MM.1S (cell line): Measurements from ENCODE around the gene COMMD10.

Source experiments
- DNase-seq: peaks from one replicate; pipeline ENCODE4 v3.0.0-alpha.2; 2015
- H2AFZ ChIP-seq: fragments of 300-600 bp; sonication (generic); 2 replicates; pipeline ENCODE4 v1.6.0; 2016; ENCODE audit warnings: antibody characterized with exemption, low read length
- H3F3A ChIP-seq: fragments of 300-600 bp; sonication (generic); 2 replicates; pipeline ENCODE4 v1.6.1; 2016; ENCODE audit warnings: mild to moderate bottlenecking, antibody characterized with exemption, low read length, moderate library complexity, mixed read lengths; ENCODE audit not compliant: insufficient read depth
- H3K27ac ChIP-seq: fragments of 300-600 bp; sonication (generic); 2 replicates; pipeline ENCODE4 v1.5.1; 2016; ENCODE audit warnings: mild to moderate bottlenecking, low read length
- H3K27me3 ChIP-seq: fragments of 300-600 bp; sonication (generic); replicated peaks from 2 replicates; pipeline ENCODE4 v1.6.0; 2016; ENCODE audit warnings: low read length; ENCODE audit not compliant: insufficient read depth
- H3K36me3 ChIP-seq: fragments of 300-600 bp; sonication (generic); replicated peaks from 2 replicates; pipeline ENCODE4 v1.6.1; 2016; ENCODE audit warnings: mild to moderate bottlenecking, low read length, mixed read lengths; ENCODE audit not compliant: insufficient read depth
- H3K4me1 ChIP-seq: fragments of 300-600 bp; sonication (generic); 2 replicates; pipeline ENCODE4 v1.6.1; 2016; ENCODE audit warnings: low read length, mixed read lengths
- H3K4me2 ChIP-seq: fragments of 300-600 bp; sonication (generic); 2 replicates; pipeline ENCODE4 v1.6.0; 2016; ENCODE audit warnings: low read depth, low read length
- H3K4me3 ChIP-seq: fragments of 300-600 bp; sonication (generic); 2 replicates; pipeline ENCODE4 v1.5.1; 2016; ENCODE audit warnings: low read length, mixed read lengths
- H3K79me2 ChIP-seq: fragments of 300-600 bp; sonication (generic); 2 replicates; pipeline ENCODE4 v1.6.1; 2016; ENCODE audit warnings: mixed run types, low read length, mixed read lengths
- H3K9ac ChIP-seq: fragments of 300-600 bp; sonication (generic); 2 replicates; pipeline ENCODE4 v1.6.1; 2016; ENCODE audit warnings: low read length, mixed read lengths
- H3K9me2 ChIP-seq: fragments of 300-600 bp; sonication (generic); replicated peaks from 2 replicates; pipeline ENCODE4 v1.6.1; 2016; ENCODE audit warnings: mild to moderate bottlenecking, low read length, mixed read lengths; ENCODE audit not compliant: insufficient read depth
- H3K9me3 ChIP-seq: fragments of 300-600 bp; sonication (generic); replicated peaks from 2 replicates; pipeline ENCODE4 v1.6.1; 2016; ENCODE audit warnings: mild to moderate bottlenecking, low read length, mixed read lengths; ENCODE audit not compliant: insufficient read depth
- H4K20me1 ChIP-seq: fragments of 300-600 bp; sonication (generic); 2 replicates; pipeline ENCODE4 v1.6.1; 2016; ENCODE audit warnings: mild to moderate bottlenecking, low read length, moderate library complexity, mixed read lengths; ENCODE audit not compliant: insufficient read depth
- CTCF ChIP-seq: fragments of 300-600 bp; sonication (generic); IDR thresholded peaks from 2 replicates; pipeline ENCODE4 v1.5.1; 2016; ENCODE audit warnings: antibody characterized with exemption, low read length, mixed read lengths
- EZH2 ChIP-seq: fragments of 300-600 bp; sonication (generic); optimal IDR thresholded peaks from 2 replicates; pipeline ENCODE3; 2017; ENCODE audit warnings: low read depth, mild to moderate bottlenecking, antibody characterized with exemption, low read length, mixed read lengths
- EZH2phosphoT487 ChIP-seq: fragments of 300-600 bp; sonication (generic); IDR thresholded peaks from 2 replicates; pipeline ENCODE4 v1.6.1; 2018; ENCODE audit warnings: antibody characterized with exemption, low read length

The COMMD10 gene

DNA sequence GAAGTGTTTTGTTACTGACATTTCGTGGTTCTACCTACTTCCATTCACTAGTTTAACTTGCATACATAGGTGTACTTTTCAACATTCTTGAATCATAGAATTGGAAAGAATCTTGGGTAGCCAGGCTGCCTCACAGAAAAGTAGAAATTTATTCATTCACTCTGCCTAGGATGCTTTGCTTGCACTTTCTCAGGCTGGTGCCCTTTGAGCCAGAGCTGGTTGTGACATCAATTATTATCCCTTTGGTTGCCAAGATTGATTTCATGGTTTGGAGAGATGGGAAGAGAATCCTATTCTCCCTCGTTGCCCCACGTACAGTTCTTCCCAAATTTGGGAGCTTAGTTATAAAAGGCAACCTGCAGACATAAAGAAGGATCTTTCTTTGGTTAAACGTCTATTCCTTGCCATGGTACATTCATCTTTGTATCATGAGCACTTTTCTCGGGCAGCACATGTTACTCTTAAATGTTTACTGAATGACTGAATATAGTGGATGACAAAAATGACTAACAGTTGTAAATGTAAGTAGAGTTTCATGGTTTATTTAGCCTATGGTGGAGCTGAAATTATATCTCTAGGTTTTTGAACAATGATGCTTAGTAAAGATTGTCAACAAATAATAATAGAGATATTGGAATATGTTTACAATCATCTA lies 195.5 kb downstream of the COMMD10 start:
- H3K9ac ChIP-seq, result no peak overlapping the region
- no peaks in the 10 kb centered on the region for H3K9me2 ChIP-seq
- H3F3A ChIP-seq, result no peaks in the 10 kb centered on the region
- no peaks in the 10 kb centered on the region for H3K79me2 ChIP-seq
- no peak for DNase-seq
- H3K27ac ChIP-seq, result no peak overlapping the region
- no peak overlapping the region for H3K4me2 ChIP-seq
- H4K20me1 ChIP-seq, result no peaks in the 10 kb centered on the region
- H3K4me3 ChIP-seq, result no peak overlapping the region
- no peak for TF ChIP-seq CTCF
- TF ChIP-seq EZH2, result no peak
- no peak for TF ChIP-seq EZH2phosphoT487
- no peak overlapping the region for H2AFZ ChIP-seq
- H3K27me3 ChIP-seq, result no peaks in the 10 kb centered on the region
- H3K36me3 ChIP-seq, result no peaks in the 10 kb centered on the region
- no peaks in the 10 kb centered on the region for H3K4me1 ChIP-seq
- no peaks in the 10 kb centered on the region for H3K9me3 ChIP-seq

GRCh38 chr5:116281309-116281708 lies 196.5 kb downstream of the COMMD10 start:
- H2AFZ ChIP-seq, result no peak overlapping the region
- H3K4me2 ChIP-seq, result no peak overlapping the region
- no peak for TF ChIP-seq EZH2
- no peak for TF ChIP-seq CTCF
- no peak for TF ChIP-seq EZH2phosphoT487
- H3K9ac ChIP-seq, result no peak overlapping the region
- H3K27me3 ChIP-seq, result no peaks in the 10 kb centered on the region
- no peaks in the 10 kb centered on the region for H4K20me1 ChIP-seq
- H3K27ac ChIP-seq, result no peak overlapping the region
- H3F3A ChIP-seq, result no peaks in the 10 kb centered on the region
- H3K9me3 ChIP-seq, result no peaks in the 10 kb centered on the region
- peak; percentile 10 for DNase-seq
- no peaks in the 10 kb centered on the region for H3K36me3 ChIP-seq
- H3K79me2 ChIP-seq, result no peaks in the 10 kb centered on the region
- H3K4me1 ChIP-seq, result no peaks in the 10 kb centered on the region
- no peak overlapping the region for H3K4me3 ChIP-seq
- no peaks in the 10 kb centered on the region for H3K9me2 ChIP-seq

- DNase-seq, result no peak
- H3K27ac ChIP-seq, result no peak overlapping the region
- H2AFZ ChIP-seq, result no peak overlapping the region
- H3K4me3 ChIP-seq, result no peak overlapping the region
- no peaks in the 10 kb centered on the region for H3K27me3 ChIP-seq
- no peaks in the 10 kb centered on the region for H3K9me3 ChIP-seq
- H3K79me2 ChIP-seq, result no peaks in the 10 kb centered on the region
- H4K20me1 ChIP-seq, result no peaks in the 10 kb centered on the region
- no peaks in the 10 kb centered on the region for H3F3A ChIP-seq
- no peaks in the 10 kb centered on the region for H3K9me2 ChIP-seq
- TF ChIP-seq EZH2phosphoT487 (no peak), EZH2 (no peak), CTCF (no peak)
- H3K9ac ChIP-seq, result no peak overlapping the region
- H3K4me2 ChIP-seq, result no peak overlapping the region
- H3K4me1 ChIP-seq, result no peaks in the 10 kb centered on the region
- H3K36me3 ChIP-seq, result no peaks in the 10 kb centered on the region
Measured at GRCh38 chr5:116288524-116288923, 203.7 kb downstream of the COMMD10 start.
